Measurements from ENCODE around the gene NT5C3B. TPM values are rescaled to one million over a fixed set of nuclear protein-coding genes. Genes with fewer than 3 reads are reported as not detected.
"Not testable (repeated sequence)": the region's sequence is repeated elsewhere in the genome, so short reads cannot be mapped to it uniquely, and the experiment has no call there.

NT5C3B gene
- total and polyA plus RNA-seq, 12 donors, result 36.2 to 121 (median 50.7) TPM

DNA sequence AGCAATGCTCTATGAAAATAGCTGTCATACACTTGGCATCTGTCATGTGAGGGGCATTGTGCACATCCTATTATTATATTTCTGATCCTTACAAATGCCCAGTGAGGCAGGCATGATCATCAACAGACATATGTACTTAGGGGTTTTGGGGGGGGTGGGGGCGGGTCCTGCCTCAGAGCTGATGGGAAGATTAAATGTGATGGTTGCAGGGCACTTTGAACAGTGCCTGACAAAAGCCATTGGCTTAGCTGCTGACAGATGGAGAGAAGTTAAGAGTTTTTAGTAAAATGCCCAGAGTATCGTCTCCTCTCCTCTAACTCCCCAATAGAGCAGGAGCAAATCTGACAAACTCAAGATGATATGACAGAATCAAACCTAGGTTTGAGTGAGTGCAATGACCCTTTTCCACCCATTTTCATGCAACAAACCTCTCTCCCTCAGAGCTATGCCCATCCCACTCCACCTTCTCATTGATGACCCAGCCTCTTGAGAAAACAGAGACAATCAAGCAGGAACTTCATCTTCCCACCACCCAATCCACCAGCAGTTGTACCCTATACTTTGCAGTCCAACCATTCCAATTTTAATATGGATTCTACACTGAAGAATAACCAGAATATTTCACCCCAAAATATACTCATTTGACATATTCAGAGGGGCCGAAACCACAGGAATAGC is 24.4 kb upstream of the NT5C3B start:
- intact Hi-C loops (cut with DNase I), result no loop called here
- DNase-seq, result no peak
- H3K36me3 ChIP-seq (replicated peaks in 1 of 2), result no peaks in the 10 kb centered on the region
- H3K27me3 ChIP-seq, result no peaks in the 10 kb centered on the region
- peaks cover 6 to 38% of the 10 kb centered on the region in 2 donors for H3K4me1 ChIP-seq (replicated peaks in 1 of 2)
- no peak overlapping the region for H3K27ac ChIP-seq
- 78 to 90% (median 82%) methylated on average over 3 of the region's 3 CpGs for WGBS, 4 donors
- H3K9me3 ChIP-seq (replicated peaks in 1 of 3), result no peaks in the 10 kb centered on the region
- no peak overlapping the region for H3K4me3 ChIP-seq
- no peak for TF ChIP-seq POLR2A (IDR thresholded peaks at IDR 0.05)

DNA sequence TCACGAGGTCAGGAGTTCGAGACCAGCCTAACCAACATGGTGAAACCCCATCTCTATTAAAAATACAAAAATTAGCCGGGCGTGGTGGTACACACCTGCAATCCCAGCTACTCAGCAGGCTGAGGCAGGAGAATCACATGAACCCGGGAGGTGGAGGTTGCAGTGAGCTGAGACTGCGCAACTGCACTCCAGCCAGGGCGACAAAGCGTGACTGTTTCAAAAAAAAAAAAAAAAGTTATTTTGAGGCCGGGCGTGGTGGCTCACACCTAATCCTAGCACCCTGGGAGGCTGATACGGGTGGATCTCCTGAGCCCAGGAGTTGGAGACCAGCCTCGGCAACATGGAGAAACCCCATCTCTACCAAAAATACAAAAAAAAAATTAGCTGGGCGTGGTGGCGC is 15.3 kb upstream of the NT5C3B start:
- H3K4me3 ChIP-seq; H3K9me3 ChIP-seq (replicated peaks in 1 of 3); H3K27ac ChIP-seq; intact Hi-C loops (cut with DNase I); DNase-seq; H3K4me1 ChIP-seq (replicated peaks in 1 of 2); H3K27me3 ChIP-seq: not testable (repeated sequence)
- WGBS, 4 donors, result 95 to 98% (median 96%) methylated on average over 13 to 14 of the region's 14 CpGs
- peaks cover 0 to 15% of the 10 kb centered on the region in 2 donors for H3K36me3 ChIP-seq (replicated peaks in 1 of 2)

DNA sequence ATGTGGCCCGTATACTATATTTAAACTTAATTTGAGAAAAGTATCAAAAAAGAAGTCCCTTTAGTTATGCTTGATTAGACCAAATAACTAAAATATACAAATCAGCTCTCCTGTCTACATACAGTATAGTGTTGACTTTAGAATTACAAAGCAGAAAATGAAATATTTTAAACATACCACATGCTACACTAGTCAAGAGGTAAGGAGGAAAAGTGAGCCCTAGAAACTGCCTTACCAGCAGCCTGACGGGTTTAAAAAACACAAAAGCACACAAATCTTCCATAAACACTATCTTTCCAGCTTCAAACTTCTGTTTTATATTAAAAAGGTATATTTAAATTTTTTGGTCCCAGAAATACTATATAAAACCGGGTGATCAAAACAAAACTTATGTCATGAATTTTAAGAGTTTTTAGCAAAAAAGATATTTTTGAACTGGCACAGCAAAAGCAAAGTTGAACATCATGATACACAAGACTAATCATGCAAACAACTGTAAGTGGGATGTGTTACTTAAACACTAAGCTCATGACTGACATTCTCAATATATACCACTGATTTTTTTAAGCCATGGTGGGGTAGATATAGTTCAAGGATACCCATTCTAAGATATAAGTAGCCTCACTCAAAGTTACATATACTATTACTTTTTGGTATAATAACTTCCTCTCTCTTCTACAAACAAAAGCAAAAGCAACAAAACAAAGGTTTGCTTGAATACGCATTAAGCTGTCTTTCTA is 13.4 kb upstream of the NT5C3B start:
- WGBS, 4 donors, result 77 to 86% (median 83%) methylated on average over 4 of the region's 4 CpGs
- no peak overlapping the region for H3K4me3 ChIP-seq
- no peaks in the 10 kb centered on the region for H3K27me3 ChIP-seq
- intact Hi-C loops (cut with DNase I), result no loop called here
- no peaks in the 10 kb centered on the region for H3K9me3 ChIP-seq (replicated peaks in 1 of 3)
- no peak overlapping the region for H3K27ac ChIP-seq
- TF ChIP-seq, protein P1, sequence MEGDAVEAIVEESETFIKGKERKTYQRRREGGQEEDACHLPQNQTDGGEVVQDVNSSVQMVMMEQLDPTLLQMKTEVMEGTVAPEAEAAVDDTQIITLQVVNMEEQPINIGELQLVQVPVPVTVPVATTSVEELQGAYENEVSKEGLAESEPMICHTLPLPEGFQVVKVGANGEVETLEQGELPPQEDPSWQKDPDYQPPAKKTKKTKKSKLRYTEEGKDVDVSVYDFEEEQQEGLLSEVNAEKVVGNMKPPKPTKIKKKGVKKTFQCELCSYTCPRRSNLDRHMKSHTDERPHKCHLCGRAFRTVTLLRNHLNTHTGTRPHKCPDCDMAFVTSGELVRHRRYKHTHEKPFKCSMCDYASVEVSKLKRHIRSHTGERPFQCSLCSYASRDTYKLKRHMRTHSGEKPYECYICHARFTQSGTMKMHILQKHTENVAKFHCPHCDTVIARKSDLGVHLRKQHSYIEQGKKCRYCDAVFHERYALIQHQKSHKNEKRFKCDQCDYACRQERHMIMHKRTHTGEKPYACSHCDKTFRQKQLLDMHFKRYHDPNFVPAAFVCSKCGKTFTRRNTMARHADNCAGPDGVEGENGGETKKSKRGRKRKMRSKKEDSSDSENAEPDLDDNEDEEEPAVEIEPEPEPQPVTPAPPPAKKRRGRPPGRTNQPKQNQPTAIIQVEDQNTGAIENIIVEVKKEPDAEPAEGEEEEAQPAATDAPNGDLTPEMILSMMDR (IDR thresholded peaks at IDR 0.05), result no peak
- no peak for TF ChIP-seq POLR2A (IDR thresholded peaks at IDR 0.05)
- DNase-seq, result no peak
- peaks cover 0 to 11% of the 10 kb centered on the region in 2 donors for H3K36me3 ChIP-seq (replicated peaks in 1 of 2)
- peaks cover 0 to 7% of the 10 kb centered on the region in 2 donors for H3K4me1 ChIP-seq (replicated peaks in 1 of 2)

DNA sequence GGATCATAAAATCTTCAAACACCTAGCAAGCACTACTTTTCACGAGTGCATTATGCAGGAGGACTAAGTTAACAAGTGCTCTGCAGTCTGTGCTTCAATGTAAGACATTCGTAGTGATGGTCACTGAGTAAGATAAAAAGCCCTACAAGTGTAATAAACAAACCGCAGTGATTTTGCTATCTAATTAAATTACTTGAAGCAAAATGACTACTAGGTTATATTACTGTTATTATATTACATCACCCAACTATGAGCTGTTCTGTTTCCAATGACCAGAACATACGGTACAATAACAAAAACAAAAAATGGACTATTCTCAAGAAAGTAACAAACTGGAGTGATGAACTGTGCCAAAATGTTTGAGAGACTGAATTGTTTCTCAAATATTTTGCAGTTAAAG is 12.8 kb upstream of the NT5C3B start:
- no peak for TF ChIP-seq POLR2A (IDR thresholded peaks at IDR 0.05)
- TF ChIP-seq, protein P1 (IDR thresholded peaks at IDR 0.05), result no peak
- Histone ChIP-seq H3K4me3 (no peak overlapping the region), H3K4me1 (replicated peaks in 1 of 2) (peaks cover 0 to 7% of the 10 kb centered on the region in 2 donors), H3K27ac (no peak overlapping the region), H3K9me3 (replicated peaks in 1 of 3) (no peaks in the 10 kb centered on the region), H3K36me3 (replicated peaks in 1 of 2) (peaks cover 0 to 4% of the 10 kb centered on the region in 2 donors), H3K27me3 (no peaks in the 10 kb centered on the region)
- WGBS, 4 donors, result 76 to 85% (median 81%) methylated on average over 4 of the region's 4 CpGs
- DNase-seq, result no peak
- intact Hi-C loops (cut with DNase I), result no loop called here

DNA sequence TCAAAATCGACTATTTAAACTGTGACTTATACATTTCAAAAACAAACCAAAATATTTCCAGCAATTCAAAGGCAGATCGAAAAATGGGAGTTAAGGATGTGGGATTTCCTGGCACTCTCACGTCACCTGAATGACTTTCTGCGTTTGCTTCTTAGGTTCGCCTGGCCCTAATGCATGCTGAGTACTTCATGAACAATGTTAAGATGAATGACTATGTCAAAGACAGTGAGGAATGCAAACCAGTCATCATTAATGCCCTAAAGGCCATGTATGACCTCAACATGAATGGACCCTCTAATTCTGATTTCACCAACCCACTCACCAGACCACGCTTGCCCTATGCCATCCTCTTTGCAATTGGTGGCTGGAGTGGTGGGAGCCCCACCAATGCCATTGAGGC is 8.9 kb upstream of the NT5C3B start:
- no peak for TF ChIP-seq POLR2A (IDR thresholded peaks at IDR 0.05)
- TF ChIP-seq, protein P1 (IDR thresholded peaks at IDR 0.05), result no peak
- Histone ChIP-seq H3K36me3 (replicated peaks in 1 of 2) (no peaks in the 10 kb centered on the region), H3K27me3 (no peaks in the 10 kb centered on the region), H3K27ac (no peak overlapping the region), H3K4me1 (replicated peaks in 1 of 2) (no peaks in the 10 kb centered on the region), H3K9me3 (replicated peaks in 1 of 3) (no peaks in the 10 kb centered on the region), H3K4me3 (no peak overlapping the region)
- no peak for DNase-seq
- WGBS, 4 donors, result 91 to 95% (median 93%) methylated on average over 6 of the region's 6 CpGs
- intact Hi-C loops (cut with DNase I), result no loop called here

DNA sequence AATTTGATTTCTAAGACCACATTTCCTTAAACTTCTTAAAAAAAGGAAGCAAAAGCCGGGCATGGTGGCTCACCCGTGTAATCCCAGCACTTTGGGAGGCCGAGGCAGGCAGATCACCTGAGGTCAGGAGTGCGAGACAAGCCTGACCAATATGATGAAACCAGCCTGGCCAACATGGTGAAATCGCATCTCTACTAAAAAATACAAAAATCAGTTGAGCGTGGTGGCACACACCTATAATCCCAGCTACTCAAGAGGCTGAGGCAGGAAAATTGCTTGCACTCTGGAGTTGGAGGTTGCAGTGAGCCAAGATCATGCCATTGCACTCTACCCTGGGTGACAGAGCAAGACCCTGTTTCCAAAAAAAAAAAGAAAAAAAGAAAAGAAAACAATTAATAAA is 4.7 kb upstream of the NT5C3B start:
- H3K9me3 ChIP-seq (replicated peaks in 1 of 3); H3K27ac ChIP-seq; H3K4me1 ChIP-seq (replicated peaks in 1 of 2); H3K4me3 ChIP-seq; H3K27me3 ChIP-seq; intact Hi-C loops (cut with DNase I); DNase-seq; H3K36me3 ChIP-seq (replicated peaks in 1 of 2): not testable (repeated sequence)
- 79 to 88% (median 84%) methylated on average over 6 of the region's 6 CpGs for WGBS, 4 donors

DNA sequence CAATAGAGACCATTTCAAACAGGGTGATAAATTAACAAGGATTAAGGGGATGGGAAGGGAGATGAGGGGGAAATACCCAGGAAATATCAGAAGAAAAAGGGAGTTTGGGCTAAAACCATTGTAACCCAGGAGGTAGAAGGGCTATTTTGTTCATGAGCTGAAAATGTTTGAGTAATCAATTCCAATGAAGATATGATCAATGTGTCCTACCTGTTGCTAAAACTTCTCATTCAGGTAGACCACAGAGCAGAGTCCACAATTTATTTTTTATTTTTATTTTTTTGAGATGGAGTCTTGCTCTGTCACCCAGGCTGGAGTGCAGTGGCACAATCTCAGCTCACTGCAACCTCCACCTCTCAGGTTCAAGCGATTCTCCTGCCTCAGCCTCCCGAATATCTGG is 3.4 kb upstream of the NT5C3B start:
- WGBS, 4 donors, result 88 to 95% (median 91%) methylated on average over 2 of the region's 2 CpGs
- intact Hi-C loops (cut with DNase I), result not testable (repeated sequence)

More for the DNA sequence above, 3.4 kb upstream of the NT5C3B start:
- not testable (repeated sequence) for H3K27ac ChIP-seq; H3K9me3 ChIP-seq (replicated peaks in 1 of 3); H3K27me3 ChIP-seq; DNase-seq; H3K36me3 ChIP-seq (replicated peaks in 1 of 2); H3K4me3 ChIP-seq
- peaks cover 0 to 15% of the 10 kb centered on the region in 2 donors for H3K4me1 ChIP-seq (replicated peaks in 1 of 2)
